K562 (cell line): ENCODE results near the gene SNAP23. TPM values are rescaled to one million over a fixed set of nuclear protein-coding genes. Genes with fewer than 3 reads are reported as not detected.

Experiments used
- MBD2 ChIP-seq: sonication (generic); IDR thresholded peaks from 2 replicates; pipeline ENCODE4 v1.6.1; 2016; ENCODE audit warnings: low read depth, borderline replicate concordance
- MYBL2 ChIP-seq, 2 experiments: fragments of 450-650 bp in 1 of 2; sonication (generic) in 1 of 2; formaldehyde crosslinking in 1 of 2; IDR thresholded peaks; 2 replicates each; pipeline versions ENCODE4 v1.6.1 to v1.8.1; 2017 to 2022; ENCODE audit warnings: borderline replicate concordance in 1 of 2, inconsistent platforms in 1 of 2, low read depth in 1 of 2, mild to moderate bottlenecking in 1 of 2, missing genetic modification reagents in 1 of 2, moderate library complexity in 1 of 2
- NFRKB ChIP-seq: fragments of 450-650 bp; IDR thresholded peaks from 2 replicates; pipeline ENCODE4 v1.6.1; 2016; ENCODE audit warnings: low read depth
- THAP12 ChIP-seq: fragments of 250-450 bp; sonication (Bioruptor Pico); IDR thresholded peaks from 2 replicates; pipeline ENCODE4 v1.9.0; 2021; ENCODE audit warnings: mild to moderate bottlenecking, inconsistent platforms
- ZNF398 ChIP-seq: fragments of 250-450 bp; sonication (Bioruptor Pico); IDR thresholded peaks from 2 replicates; pipeline ENCODE4 v1.8.0; 2021; ENCODE audit warnings: moderate library complexity, mild to moderate bottlenecking, inconsistent platforms
- ZNF592 ChIP-seq: fragments of 450-650 bp; IDR thresholded peaks from 2 replicates; pipeline ENCODE4 v1.6.1; 2017; ENCODE audit warnings: antibody characterized with exemption, mild to moderate bottlenecking
- polyA plus RNA-seq, 8 experiments: library from polyadenylated mRNA; depleted of rRNA in 4 of 8; stranded (reverse) in 5 of 8; unstranded in 3 of 8; fragments of >200 nt; fragmentation: Nextera tagmentation in 2 of 8; fragmentation: Illumina TruSeq in 1 of 8; extraction: Ambion mirVana in 2 of 8; extraction: Trizol in 1 of 8; gene quantifications; 2 replicates each; pipeline versions ENCODE4 v1.2.1 to v1.2.3, GENCODE V29; 2011 to 2014; ENCODE audit warnings: inconsistent platforms in 1 of 8, missing spikeins in 1 of 8
- total RNA-seq, 7 experiments: library from RNA; depleted of rRNA in 6 of 7; stranded (reverse); fragments of >200 nt in 6 of 7; fragmentation: Illumina TruSeq in 2 of 7; extraction: Trizol in 2 of 7; gene quantifications; 2 replicates each; pipeline versions ENCODE4 v1.2.1 to v1.2.3, GENCODE V29; 2011 to 2021; ENCODE audit warnings: low replicate concordance in 1 of 7
- TF ChIP-seq, protein P1 (sequence below): sonication (generic); formaldehyde crosslinking; IDR thresholded peaks from 2 replicates; pipeline ENCODE4 v1.4.0; 2020; ENCODE audit warnings: mild to moderate bottlenecking, missing genetic modification reagents
- TF ChIP-seq, protein P2 (sequence below): fragments of 450-650 bp; formaldehyde crosslinking; IDR thresholded peaks from 2 replicates; pipeline ENCODE4 v1.4.0; 2022; ENCODE audit warnings: missing genetic modification characterization

SNAP23 gene
- total and polyA plus RNA-seq, 9 of the 15 experiments (the other 6 are each of a cell fraction or from before 2014, with no cell fraction given): 78.9 to 168 (median 117) TPM

GRCh38 chr15:42494998-42495360 is 455 bp upstream of the SNAP23 start (continued):
- TF ChIP-seq ZNF592: 0 out of 2 replicates have a peak, but pooled peaks have one; percentile 39
- no peak for TF ChIP-seq MBD2
- TF ChIP-seq, protein P1, sequence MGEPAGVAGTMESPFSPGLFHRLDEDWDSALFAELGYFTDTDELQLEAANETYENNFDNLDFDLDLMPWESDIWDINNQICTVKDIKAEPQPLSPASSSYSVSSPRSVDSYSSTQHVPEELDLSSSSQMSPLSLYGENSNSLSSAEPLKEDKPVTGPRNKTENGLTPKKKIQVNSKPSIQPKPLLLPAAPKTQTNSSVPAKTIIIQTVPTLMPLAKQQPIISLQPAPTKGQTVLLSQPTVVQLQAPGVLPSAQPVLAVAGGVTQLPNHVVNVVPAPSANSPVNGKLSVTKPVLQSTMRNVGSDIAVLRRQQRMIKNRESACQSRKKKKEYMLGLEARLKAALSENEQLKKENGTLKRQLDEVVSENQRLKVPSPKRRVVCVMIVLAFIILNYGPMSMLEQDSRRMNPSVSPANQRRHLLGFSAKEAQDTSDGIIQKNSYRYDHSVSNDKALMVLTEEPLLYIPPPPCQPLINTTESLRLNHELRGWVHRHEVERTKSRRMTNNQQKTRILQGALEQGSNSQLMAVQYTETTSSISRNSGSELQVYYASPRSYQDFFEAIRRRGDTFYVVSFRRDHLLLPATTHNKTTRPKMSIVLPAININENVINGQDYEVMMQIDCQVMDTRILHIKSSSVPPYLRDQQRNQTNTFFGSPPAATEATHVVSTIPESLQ (CRISPR knock-in tag): no peak
- no peak for TF ChIP-seq ZNF398 (CRISPR knock-in tag)
- TF ChIP-seq, protein P2, sequence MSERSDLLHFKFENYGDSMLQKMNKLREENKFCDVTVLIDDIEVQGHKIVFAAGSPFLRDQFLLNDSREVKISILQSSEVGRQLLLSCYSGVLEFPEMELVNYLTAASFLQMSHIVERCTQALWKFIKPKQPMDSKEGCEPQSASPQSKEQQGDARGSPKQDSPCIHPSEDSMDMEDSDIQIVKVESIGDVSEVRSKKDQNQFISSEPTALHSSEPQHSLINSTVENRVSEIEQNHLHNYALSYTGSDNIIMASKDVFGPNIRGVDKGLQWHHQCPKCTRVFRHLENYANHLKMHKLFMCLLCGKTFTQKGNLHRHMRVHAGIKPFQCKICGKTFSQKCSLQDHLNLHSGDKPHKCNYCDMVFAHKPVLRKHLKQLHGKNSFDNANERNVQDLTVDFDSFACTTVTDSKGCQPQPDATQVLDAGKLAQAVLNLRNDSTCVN (CRISPR knock-in tag): no peak
- no peak for TF ChIP-seq THAP12 (CRISPR knock-in tag)
- TF ChIP-seq NFRKB: no peak
- TF ChIP-seq MYBL2 (IDR thresholded peaks at IDR 0.05; ENCODE audit: low read depth): no peak
- no peak for TF ChIP-seq MYBL2 (CRISPR knock-in tag; IDR thresholded peaks at IDR 0.05; ENCODE audit: borderline replicate concordance)
